Inflammatory macrophage (primary cell): ENCODE measurements around the gene SYNM.
"Not testable (repeated sequence)": the region's sequence is repeated elsewhere in the genome, so short reads cannot be mapped to it uniquely, and the experiment has no call there.

Experiments
- DNase-seq, 2 donors: peaks; one replicate each; pipeline ENCODE4 v3.0.0-alpha.2; 2020 to 2022
- total RNA-seq, 18 experiments: gene quantifications; one replicate each; lab custom pipeline; 2026; ENCODE audit warnings: mixed read lengths in 6 of 18, inconsistent platforms in 2 of 18; lab: John Stamatoyannopoulos, UW

SYNM gene
- 0.65 to 17.8 (median 1.4) reads per million in 18 experiments for total RNA-seq

- peak; percentile 56 to 66 for DNase-seq
Measured at GRCh38 chr15:99104788-99105513, at the start of gene SYNM. TSS of gene SYNM (plus strand) at chr15:99105080. CDS start at chr15:99105200, 120 bp downstream.

GRCh38 chr15:99055555-99056134, 49.2 kb upstream of the SYNM start:
- no peak for DNase-seq

GRCh38 chr15:99057020-99057419, 47.9 kb upstream of the SYNM start:
- no peak for DNase-seq

- peak in 1 of 2 donors; percentile 5 for DNase-seq
Measured at GRCh38 chr15:99057697-99058420, 47.0 kb upstream of the SYNM start.

GRCh38 chr15:99058421-99058870, 46.4 kb upstream of the SYNM start:
- no peak for DNase-seq

- peak; percentile 25 to 60 for DNase-seq
Measured at GRCh38 chr15:99059010-99059981, 45.6 kb upstream of the SYNM start.

- DNase-seq, result not testable (repeated sequence)
Measured at GRCh38 chr15:99060186-99060585, 44.7 kb upstream of the SYNM start.

- no peak for DNase-seq
Measured at GRCh38 chr15:99062226-99062625, 42.7 kb upstream of the SYNM start.

GRCh38 chr15:99068186-99068585, 36.7 kb upstream of the SYNM start:
- no peak for DNase-seq

GRCh38 chr15:99070208-99070607, 34.7 kb upstream of the SYNM start:
- no peak for DNase-seq

GRCh38 chr15:99071091-99071680, 33.7 kb upstream of the SYNM start:
- no peak for DNase-seq

- no peak for DNase-seq
Measured at GRCh38 chr15:99073008-99073717, 31.7 kb upstream of the SYNM start.

- no peak for DNase-seq
Measured at GRCh38 chr15:99074446-99074845, 30.4 kb upstream of the SYNM start.

- not testable (repeated sequence) for DNase-seq
Measured at GRCh38 chr15:99075059-99075652, 29.7 kb upstream of the SYNM start.

GRCh38 chr15:99076109-99076508, 28.8 kb upstream of the SYNM start:
- DNase-seq, result no peak

GRCh38 chr15:99076555-99077308, 28.1 kb upstream of the SYNM start:
- DNase-seq, result peak; percentile 70 to 74

- no peak for DNase-seq
Measured at GRCh38 chr15:99082798-99083197, 22.1 kb upstream of the SYNM start.

GRCh38 chr15:99084965-99085364, 19.9 kb upstream of the SYNM start:
- DNase-seq, result no peak

GRCh38 chr15:99085413-99086326, 19.2 kb upstream of the SYNM start:
- no peak for DNase-seq
